ENCODE measurements around the gene SNTB2.

- no peak for TF ChIP-seq CTCF (IDR thresholded peaks at IDR 0.05)
- no peak for TF ChIP-seq POLR2A (IDR thresholded peaks at IDR 0.05)
Observed at GRCh38 chr16:69306031-69306430, 119.1 kb downstream of the SNTB2 start.
